K562 (cell line): ENCODE results near the gene TSPAN16. TPM values are rescaled to one million over a fixed set of nuclear protein-coding genes. Genes with fewer than 3 reads are reported as not detected.

ENCODE experiments used
- ATAC-seq: fragments of 200-7000 bp; cut with Tn5 transposase; 3 replicates; pipeline ENCODE4 v1.9.1; 2020; ENCODE audit warnings: moderate library complexity
- BruUV-seq: library from RNA; stranded (reverse); fragments of 400-500 nt; replicated peaks from 2 replicates; lab custom pipeline; 2021; lab: Mats Ljungman, UMichigan
- CTCF ChIA-PET: fragments of 300-600 bp; formaldehyde crosslinking; extraction: SDS; loops from one replicate; lab custom pipeline; 2021; ENCODE audit warnings: low intra/inter-chr PET ratio; lab: Yijun Ruan, JAX
- POLR2A ChIA-PET: fragments of 300-600, 350-650 bp; sonication (Branson Sonifier 250); formaldehyde crosslinking; extraction: SDS; loops from one replicate; lab custom pipeline; 2021; ENCODE audit warnings: antibody characterized with exemption, inconsistent platforms; lab: Yijun Ruan, JAX
- DNase-seq, 4 experiments: peaks; one replicate each; pipeline versions ENCODE4 v3.0.0 to v3.0.0-alpha.2; 2011 to 2018; ENCODE audit warnings: low spot score in 3 of 4, mixed read lengths in 3 of 4; ENCODE audit errors: extremely low read depth in 1 of 4
- FAIRE-seq: peaks from 2 replicates; lab custom pipeline; 2011; peaks lifted over from hg19 to GRCh38; lab: Jason Lieb, UNC
- H2AFZ ChIP-seq: 2 replicates; pipeline ENCODE4 v1.6.0; 2011; ENCODE audit warnings: low read depth, low read length, control low read depth, inconsistent platforms
- H3K27ac ChIP-seq: fragments of 200-600 bp; 3 replicates; pipeline ENCODE4 v1.8.0; 2011; ENCODE audit warnings: low read depth, mild to moderate bottlenecking, control low read depth, inconsistent platforms, low read length, moderate library complexity, mixed read lengths; ENCODE audit errors: extremely low read depth
- H3K27me3 ChIP-seq, 2 experiments: fragments of 300-600 bp in 1 of 2; 2 replicates in 1 of 2; 3 replicates in 1 of 2; pipeline versions ENCODE4 v1.6.0 to v1.8.0; 2011; ENCODE audit warnings: inconsistent platforms in 2 of 2, low read length in 2 of 2, mild to moderate bottlenecking in 1 of 2, mixed read lengths in 1 of 2, moderate library complexity in 1 of 2; ENCODE audit not compliant: control insufficient read depth in 2 of 2, insufficient read depth in 2 of 2
- H3K36me3 ChIP-seq: fragments of 300-600 bp; 3 replicates; pipeline ENCODE4 v1.8.0; 2011; ENCODE audit warnings: mild to moderate bottlenecking, low read length, inconsistent platforms; ENCODE audit not compliant: control insufficient read depth, insufficient read depth
- H3K4me1 ChIP-seq, 2 experiments: fragments of 200-600 bp in 1 of 2; replicated peaks in 1 of 2; 2 replicates in 1 of 2; 3 replicates in 1 of 2; pipeline versions ENCODE4 v1.5.1 to v1.8.0; 2011; ENCODE audit warnings: inconsistent platforms in 2 of 2, low read length in 2 of 2, mild to moderate bottlenecking in 1 of 2, mixed read lengths in 1 of 2, moderate library complexity in 1 of 2; ENCODE audit not compliant: control insufficient read depth in 2 of 2, insufficient read depth in 2 of 2
- H3K4me2 ChIP-seq: 2 replicates; pipeline ENCODE4 v1.6.1; 2011; ENCODE audit warnings: low read length, control low read depth, inconsistent platforms, mixed read lengths; ENCODE audit not compliant: insufficient read depth
- H3K4me3 ChIP-seq: fragments of 200-600 bp; sonication (generic), shearing (Covaris generic); 2 replicates; pipeline ENCODE4 v1.5.1; 2016; ENCODE audit warnings: control low read depth, inconsistent platforms
- H3K79me2 ChIP-seq: fragments of 200-600 bp; 3 replicates; pipeline ENCODE4 v1.8.0; 2011; ENCODE audit warnings: low read length, inconsistent platforms; ENCODE audit not compliant: control insufficient read depth, insufficient read depth
- H3K9ac ChIP-seq, 2 experiments: 2 replicates each; pipeline versions ENCODE4 v1.6.0 to v1.6.1; 2011; ENCODE audit warnings: low read depth in 2 of 2, low read length in 2 of 2, control low read depth in 1 of 2, inconsistent platforms in 1 of 2, mild to moderate bottlenecking in 1 of 2, mixed read lengths in 1 of 2; ENCODE audit not compliant: insufficient read depth in 1 of 2
- H3K9me1 ChIP-seq: one replicate; pipeline ENCODE4 v1.6.0; 2011; ENCODE audit warnings: inconsistent platforms, mild to moderate bottlenecking, low read length, moderate library complexity; ENCODE audit not compliant: control insufficient read depth, insufficient read depth
- H3K9me3 ChIP-seq: replicated peaks from 2 replicates; pipeline ENCODE4 v1.5.1; 2011; ENCODE audit warnings: low read depth, low read length, inconsistent platforms; ENCODE audit not compliant: control insufficient read depth, insufficient read depth
- H4K20me1 ChIP-seq: replicated peaks from 2 replicates; pipeline ENCODE4 v1.6.1; 2011; ENCODE audit warnings: low read length, inconsistent platforms, mixed read lengths; ENCODE audit not compliant: control insufficient read depth, insufficient read depth
- WGBS: fragments of 100-300 bp; shearing (Covaris generic); methylation state at CpG from one replicate; pipeline ENCODE4 v1.1.6; 2016; ENCODE audit warnings: low coverage, mixed read lengths; ENCODE audit not compliant: insufficient coverage; ENCODE audit errors: missing lambda C conversion rate; 5-methylcytosine and 5-hydroxymethylcytosine counted together
- in situ Hi-C: fragments of 300-500 bp; cut with MboI; formaldehyde crosslinking; loops from 4 replicates; pipeline ENCODE4 v1.15.0; 2018; ENCODE audit warnings: inconsistent platforms, mixed read lengths
- intact Hi-C: fragments of 100-400 bp; cut with micrococcal nuclease; formaldehyde crosslinking; loops from 2 replicates; pipeline ENCODE4 v1.14.2; 2022
- polyA plus RNA-seq, 8 experiments: library from polyadenylated mRNA; depleted of rRNA in 4 of 8; stranded (reverse) in 5 of 8; unstranded in 3 of 8; fragments of >200 nt; fragmentation: Nextera tagmentation in 2 of 8; fragmentation: Illumina TruSeq in 1 of 8; extraction: Ambion mirVana in 2 of 8; extraction: Trizol in 1 of 8; gene quantifications; 2 replicates each; pipeline versions ENCODE4 v1.2.1 to v1.2.3, GENCODE V29; 2011 to 2014; ENCODE audit warnings: inconsistent platforms in 1 of 8, missing spikeins in 1 of 8
- total RNA-seq, 7 experiments: library from RNA; depleted of rRNA in 6 of 7; stranded (reverse); fragments of >200 nt in 6 of 7; fragmentation: Illumina TruSeq in 2 of 7; extraction: Trizol in 2 of 7; gene quantifications; 2 replicates each; pipeline versions ENCODE4 v1.2.1 to v1.2.3, GENCODE V29; 2011 to 2021; ENCODE audit warnings: low replicate concordance in 1 of 7
- TF ChIP-seq, protein P1 (sequence below): fragments of 450-650 bp; IDR thresholded peaks from 2 replicates; pipeline ENCODE4 v1.6.1; 2016
- TF ChIP-seq, protein P2 (sequence below): sonication (generic); formaldehyde crosslinking; IDR thresholded peaks from 2 replicates; pipeline ENCODE4 v1.8.0; 2022; ENCODE audit warnings: missing genetic modification reagents, mild to moderate bottlenecking, moderate library complexity, borderline replicate concordance

TSPAN16 gene
- total and polyA plus RNA-seq, 9 of the 15 experiments (the other 6 are each of a cell fraction or from before 2014, with no cell fraction given): not detected

DNA sequence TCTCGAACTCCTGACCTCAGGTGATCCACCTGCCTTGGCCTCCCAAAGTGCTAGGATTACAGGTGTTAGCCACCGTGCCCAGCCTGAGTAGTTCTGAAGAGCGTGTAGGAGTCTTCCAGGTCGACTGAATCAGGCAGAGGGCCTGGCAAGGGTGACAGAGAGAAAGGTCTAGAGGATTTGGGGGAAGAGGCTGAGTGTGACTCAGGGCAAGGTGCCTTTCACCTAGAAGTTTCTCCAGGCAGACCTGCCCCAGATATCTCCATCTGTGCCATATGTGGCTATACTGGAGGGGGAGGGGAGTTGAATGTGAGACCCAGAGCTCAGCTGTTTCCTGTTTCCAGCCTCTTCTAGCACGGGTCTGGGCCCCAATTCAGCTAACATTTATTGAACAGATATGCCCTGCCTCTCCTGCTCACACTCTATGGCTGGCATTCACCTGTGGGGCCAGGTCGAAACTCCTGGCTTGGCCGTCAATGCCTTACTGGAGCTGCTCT, 51.6 kb downstream of the TSPAN16 start:
- TF ChIP-seq, protein P1, sequence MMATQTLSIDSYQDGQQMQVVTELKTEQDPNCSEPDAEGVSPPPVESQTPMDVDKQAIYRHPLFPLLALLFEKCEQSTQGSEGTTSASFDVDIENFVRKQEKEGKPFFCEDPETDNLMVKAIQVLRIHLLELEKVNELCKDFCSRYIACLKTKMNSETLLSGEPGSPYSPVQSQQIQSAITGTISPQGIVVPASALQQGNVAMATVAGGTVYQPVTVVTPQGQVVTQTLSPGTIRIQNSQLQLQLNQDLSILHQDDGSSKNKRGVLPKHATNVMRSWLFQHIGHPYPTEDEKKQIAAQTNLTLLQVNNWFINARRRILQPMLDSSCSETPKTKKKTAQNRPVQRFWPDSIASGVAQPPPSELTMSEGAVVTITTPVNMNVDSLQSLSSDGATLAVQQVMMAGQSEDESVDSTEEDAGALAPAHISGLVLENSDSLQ: no peak
- TF ChIP-seq, protein P2, sequence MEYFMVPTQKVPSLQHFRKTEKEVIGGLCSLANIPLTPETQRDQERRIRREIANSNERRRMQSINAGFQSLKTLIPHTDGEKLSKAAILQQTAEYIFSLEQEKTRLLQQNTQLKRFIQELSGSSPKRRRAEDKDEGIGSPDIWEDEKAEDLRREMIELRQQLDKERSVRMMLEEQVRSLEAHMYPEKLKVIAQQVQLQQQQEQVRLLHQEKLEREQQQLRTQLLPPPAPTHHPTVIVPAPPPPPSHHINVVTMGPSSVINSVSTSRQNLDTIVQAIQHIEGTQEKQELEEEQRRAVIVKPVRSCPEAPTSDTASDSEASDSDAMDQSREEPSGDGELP (CRISPR knock-in tag): peak; percentile 21; the same call in 1 of the 2 replicates
- DNase-seq: no peak
- ATAC-seq: no peak
- no peak overlapping the region for H3K4me2 ChIP-seq
- CTCF ChIA-PET: no interaction called here
- H3K4me3 ChIP-seq: no peak overlapping the region
- H3K9me1 ChIP-seq: peaks cover 2% of the 10 kb centered on the region
- H3K27ac ChIP-seq: 0 out of 3 replicates have a peak overlapping the region, but pooled peaks have one; percentile 32
- no peaks in the 10 kb centered on the region for H3K27me3 ChIP-seq
- no peaks in the 10 kb centered on the region for H3K79me2 ChIP-seq
- no TSS peak for BruUV-seq
- FAIRE-seq: no peak
- H3K36me3 ChIP-seq: no peaks in the 10 kb centered on the region
- peaks cover 26 to 43% of the 10 kb centered on the region in 2 experiments for H3K4me1 ChIP-seq
- POLR2A ChIA-PET: interaction anchor here (0.6 to 2.1 kb wide), 3 partner anchors 14 to 132 kb away, joined by 3 to 13 read pairs (median 5); no protein-coding TSS in a partner anchor
- in situ Hi-C loops: no loop called here
- intact Hi-C loops: no loop called here
- no peaks in the 10 kb centered on the region for H4K20me1 ChIP-seq
- H3K9ac ChIP-seq: peak overlapping the region in 1 of 2 experiments; percentile 18; a peak in 1 of 4 replicates
- peaks cover 3% of the 10 kb centered on the region; the same call in 1 of the 2 replicates for H3K9me3 ChIP-seq
- H2AFZ ChIP-seq: no peak overlapping the region
- 54% methylated on average over 6 of the region's 7 CpGs for WGBS
